NB4 (cell line): ENCODE data around the gene MCM6.

Source experiments
- DNase-seq: peaks from one replicate; pipeline ENCODE4 v3.0.0; 2010; ENCODE audit warnings: low read depth
- H3K4me3 ChIP-seq: one replicate; pipeline ENCODE4 v1.5.1; 2011; ENCODE audit warnings: mild to moderate bottlenecking, low read depth, low read length, moderate library complexity
- CTCF ChIP-seq: IDR thresholded peaks from one replicate; pipeline ENCODE4 v1.5.1; 2012; ENCODE audit warnings: low read depth, low read length
- MAX ChIP-seq: IDR thresholded peaks from 2 replicates; pipeline ENCODE4 v1.6.1; 2011; ENCODE audit warnings: low read depth, low read length
- MYC ChIP-seq: IDR thresholded peaks from 2 replicates; pipeline ENCODE4 v1.6.1; 2011; ENCODE audit warnings: low read depth, low read length
- POLR2A ChIP-seq: IDR thresholded peaks from 2 replicates; pipeline ENCODE4 v1.6.1; 2011; ENCODE audit warnings: mild to moderate bottlenecking; ENCODE audit not compliant: insufficient read length; ENCODE audit errors: extremely low read depth

MCM6 gene

GRCh38 chr2:135876066-135876711, at the start of gene MCM6:
MCM6 (minus strand) TSS chr2:135876443; CDS start chr2:135876365, 78 bp downstream.
- DNase-seq: peak; percentile 100
- peak within 1 kb of the TSS; percentile 97 for H3K4me3 ChIP-seq
- TF ChIP-seq MYC (peak; percentile 68), POLR2A (peak; percentile 76), CTCF (no peak), MAX (peak; percentile 63)

DNA sequence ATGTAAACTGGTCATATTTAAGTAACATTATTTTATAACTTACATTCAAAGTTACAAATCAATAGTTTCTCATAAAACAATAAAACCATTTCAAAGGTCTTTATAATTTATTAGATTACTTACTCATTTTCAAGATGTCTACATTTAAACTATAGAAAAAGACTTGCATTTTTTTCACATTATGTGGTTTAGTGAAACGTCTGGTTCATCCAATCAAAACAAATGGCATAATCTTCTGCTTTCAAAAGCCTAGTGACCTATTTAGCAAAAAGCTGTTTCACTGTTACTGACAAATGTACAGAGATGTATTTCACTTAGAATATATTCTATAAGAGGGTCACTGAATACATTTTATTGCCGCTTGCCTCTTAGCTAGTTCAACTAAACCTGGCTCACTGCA, 49.3 kb upstream of the MCM6 start:
- no peak for DNase-seq
- no peak for TF ChIP-seq CTCF
- no peak for TF ChIP-seq MAX
- no peak for TF ChIP-seq POLR2A
- no peak for TF ChIP-seq MYC
- no peak overlapping the region for H3K4me3 ChIP-seq

- TF ChIP-seq MYC (no peak), CTCF (no peak), POLR2A (no peak)
- peak; percentile 69 for DNase-seq
Observed at GRCh38 chr2:135916207-135916606, 40.0 kb upstream of the MCM6 start.

DNA sequence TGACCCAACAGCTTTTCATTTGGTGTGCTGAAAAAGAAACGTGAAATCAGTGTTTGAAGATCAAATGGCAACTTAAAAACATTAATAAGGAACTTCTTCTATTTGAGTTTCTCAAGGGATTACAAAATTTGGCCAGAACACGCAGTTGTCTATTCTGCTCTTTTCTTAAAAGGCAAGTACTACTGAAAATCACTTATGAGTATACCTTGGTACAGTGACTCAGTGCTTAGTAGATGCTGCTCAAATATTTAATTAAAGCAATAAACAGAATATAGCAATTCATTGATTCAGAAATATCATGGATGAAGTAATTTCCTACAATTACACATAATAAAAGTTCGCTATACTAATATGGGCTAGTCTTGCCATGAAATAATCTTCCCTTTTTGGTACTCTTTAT, 38.2 kb upstream of the MCM6 start:
- peak; percentile 18 for DNase-seq
- H3K4me3 ChIP-seq: no peak overlapping the region
- TF ChIP-seq MAX (no peak), POLR2A (no peak), CTCF (no peak), MYC (no peak)

More at GRCh38 chr2:135916207-135916606, 40.0 kb upstream of the MCM6 start:
- H3K4me3 ChIP-seq: no peak overlapping the region

GRCh38 chr2:135913727-135914365, 37.6 kb upstream of the MCM6 start:
- H3K4me3 ChIP-seq: no peak overlapping the region
- peak; percentile 71 for DNase-seq
- TF ChIP-seq MYC (no peak), CTCF (peak; percentile 52), MAX (no peak), POLR2A (no peak)
